ENCODE data around the gene SRRM2. TPM values are rescaled to one million over a fixed set of nuclear protein-coding genes. Genes with fewer than 3 reads are reported as not detected.

Gene SRRM2
- total RNA-seq, 1 donor from 2014 or later: 660 TPM

DNA sequence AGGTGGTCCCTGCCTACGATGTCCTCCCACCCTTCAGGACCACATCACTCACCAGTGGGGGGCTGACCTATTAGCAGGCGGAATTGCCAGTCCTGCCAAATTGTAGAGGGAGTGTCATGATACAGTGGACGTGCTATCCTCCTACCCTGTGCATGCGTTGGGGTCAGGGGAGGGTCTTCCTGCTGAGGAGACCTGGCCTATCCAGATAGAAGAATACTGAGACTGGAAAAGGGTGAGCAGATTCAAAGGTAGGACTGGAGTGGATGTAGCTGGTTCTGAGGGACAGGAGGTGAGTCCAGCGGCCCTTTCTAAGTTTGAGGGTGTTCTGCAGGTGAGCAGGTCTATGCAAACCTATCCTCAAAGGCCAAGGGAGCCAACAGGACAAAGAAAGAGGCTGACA is 53.8 kb downstream of the SRRM2 start:
- intact Hi-C loops (cut with DNase I): no loop called here
- DNase-seq: peak; percentile 40

DNA sequence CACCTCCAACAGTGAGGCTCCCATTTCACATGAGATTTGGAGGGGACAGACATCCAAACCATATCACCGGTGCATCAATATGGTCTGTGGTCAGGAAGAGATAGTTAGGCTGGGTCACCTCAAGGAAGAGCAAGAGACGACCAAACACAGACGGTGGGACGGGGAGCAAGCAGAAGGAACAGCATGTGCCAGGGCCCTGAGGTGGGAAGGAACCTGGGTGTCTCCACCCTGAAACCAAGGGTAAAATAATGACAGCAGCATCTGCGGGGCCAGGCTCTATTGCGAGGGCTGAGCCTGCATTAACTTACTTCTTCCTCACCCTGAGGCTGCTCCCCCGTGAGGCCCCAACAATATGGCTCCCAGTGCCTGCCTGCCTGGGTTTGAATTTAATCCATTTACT is 55.7 kb downstream of the SRRM2 start:
- intact Hi-C loops (cut with DNase I): no loop called here
- no peak for ATAC-seq
- TF ChIP-seq, protein P1, sequence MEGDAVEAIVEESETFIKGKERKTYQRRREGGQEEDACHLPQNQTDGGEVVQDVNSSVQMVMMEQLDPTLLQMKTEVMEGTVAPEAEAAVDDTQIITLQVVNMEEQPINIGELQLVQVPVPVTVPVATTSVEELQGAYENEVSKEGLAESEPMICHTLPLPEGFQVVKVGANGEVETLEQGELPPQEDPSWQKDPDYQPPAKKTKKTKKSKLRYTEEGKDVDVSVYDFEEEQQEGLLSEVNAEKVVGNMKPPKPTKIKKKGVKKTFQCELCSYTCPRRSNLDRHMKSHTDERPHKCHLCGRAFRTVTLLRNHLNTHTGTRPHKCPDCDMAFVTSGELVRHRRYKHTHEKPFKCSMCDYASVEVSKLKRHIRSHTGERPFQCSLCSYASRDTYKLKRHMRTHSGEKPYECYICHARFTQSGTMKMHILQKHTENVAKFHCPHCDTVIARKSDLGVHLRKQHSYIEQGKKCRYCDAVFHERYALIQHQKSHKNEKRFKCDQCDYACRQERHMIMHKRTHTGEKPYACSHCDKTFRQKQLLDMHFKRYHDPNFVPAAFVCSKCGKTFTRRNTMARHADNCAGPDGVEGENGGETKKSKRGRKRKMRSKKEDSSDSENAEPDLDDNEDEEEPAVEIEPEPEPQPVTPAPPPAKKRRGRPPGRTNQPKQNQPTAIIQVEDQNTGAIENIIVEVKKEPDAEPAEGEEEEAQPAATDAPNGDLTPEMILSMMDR (IDR thresholded peaks at IDR 0.05): no peak

More for the DNA sequence above, 53.8 kb downstream of the SRRM2 start:
- peaks cover 5% of the 10 kb centered on the region for H3K27me3 ChIP-seq
- no peaks in the 10 kb centered on the region for H3K36me3 ChIP-seq
- H3K4me3 ChIP-seq: no peak overlapping the region
- H3K4me1 ChIP-seq: no peaks in the 10 kb centered on the region
- TF ChIP-seq, protein P1 (IDR thresholded peaks at IDR 0.05): no peak
- ATAC-seq: no peak
- no peaks in the 10 kb centered on the region for H3K9me3 ChIP-seq
- no peak overlapping the region for H3K27ac ChIP-seq

DNA sequence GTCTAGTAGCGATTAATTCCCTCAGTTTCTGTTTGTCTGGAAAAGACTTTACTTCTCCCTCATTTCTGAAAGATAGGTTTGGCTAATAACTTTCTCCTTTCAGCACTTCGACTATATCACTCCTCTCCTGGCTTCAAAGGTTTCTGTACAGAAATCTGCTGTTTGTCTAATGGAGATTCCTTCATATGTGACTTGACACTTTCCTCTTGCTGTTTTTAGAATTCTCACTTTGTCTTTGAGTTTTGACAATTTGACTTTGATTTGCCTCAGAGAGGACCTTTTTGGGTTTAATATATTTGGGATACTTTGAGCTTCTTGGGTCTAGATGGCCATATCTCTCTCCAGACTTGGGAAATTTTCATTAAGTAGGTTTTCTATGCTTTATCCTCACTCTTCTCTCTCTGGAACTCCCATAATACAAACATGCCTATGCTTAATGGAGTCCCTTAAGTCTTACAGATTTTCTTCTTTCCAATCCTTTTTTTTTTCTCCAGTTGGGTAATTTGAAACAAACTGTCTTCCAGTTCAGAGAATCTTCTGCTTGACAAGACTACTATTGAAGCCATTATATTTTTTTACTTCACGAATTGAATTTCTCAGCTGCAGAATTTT is 56.8 kb downstream of the SRRM2 start:
- intact Hi-C loops (cut with DNase I): no loop called here
- Histone ChIP-seq H3K9me3 (no peaks in the 10 kb centered on the region), H3K4me1 (no peaks in the 10 kb centered on the region), H3K4me3 (no peak overlapping the region), H3K27me3 (peaks cover 13% of the 10 kb centered on the region), H3K27ac (no peak overlapping the region), H3K36me3 (no peaks in the 10 kb centered on the region)
- DNase-seq (no peak), ATAC-seq (no peak)
- TF ChIP-seq, protein P1 (IDR thresholded peaks at IDR 0.05): no peak

More for the DNA sequence above, 55.7 kb downstream of the SRRM2 start:
- no peaks in the 10 kb centered on the region for H3K4me1 ChIP-seq
- H3K27ac ChIP-seq: no peak overlapping the region
- peaks cover 6% of the 10 kb centered on the region for H3K27me3 ChIP-seq
- no peak overlapping the region for H3K4me3 ChIP-seq
- no peaks in the 10 kb centered on the region for H3K9me3 ChIP-seq
- DNase-seq: peak; percentile 16
- H3K36me3 ChIP-seq: no peaks in the 10 kb centered on the region

DNA sequence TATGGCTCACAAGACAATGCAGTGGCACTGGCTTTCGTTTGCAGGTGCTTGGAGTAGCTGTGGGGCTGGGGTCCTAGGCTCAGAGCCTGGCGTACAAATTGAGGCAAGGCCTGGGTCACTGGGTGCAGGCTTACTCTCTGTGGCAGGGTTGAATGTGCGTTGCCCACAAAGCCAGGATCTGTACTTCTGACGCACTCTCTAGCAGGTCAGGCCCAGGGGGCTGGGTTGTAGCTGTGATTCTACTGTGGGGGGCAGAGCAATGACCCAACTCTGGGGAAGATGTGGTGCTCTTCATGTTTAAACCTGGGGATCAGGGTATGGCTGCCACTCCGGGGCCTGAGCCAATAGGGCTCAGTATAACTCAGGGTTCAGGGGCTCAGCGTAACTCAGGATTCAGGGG is 58.2 kb downstream of the SRRM2 start:
- DNase-seq (peak; percentile 23), ATAC-seq (no peak)
- Histone ChIP-seq H3K4me1 (no peaks in the 10 kb centered on the region), H3K4me3 (no peak overlapping the region), H3K36me3 (no peaks in the 10 kb centered on the region), H3K9me3 (no peaks in the 10 kb centered on the region), H3K27ac (no peak overlapping the region), H3K27me3 (peaks cover 19% of the 10 kb centered on the region)
- TF ChIP-seq, protein P1 (IDR thresholded peaks at IDR 0.05): no peak
- intact Hi-C loops (cut with DNase I): no loop called here

DNA sequence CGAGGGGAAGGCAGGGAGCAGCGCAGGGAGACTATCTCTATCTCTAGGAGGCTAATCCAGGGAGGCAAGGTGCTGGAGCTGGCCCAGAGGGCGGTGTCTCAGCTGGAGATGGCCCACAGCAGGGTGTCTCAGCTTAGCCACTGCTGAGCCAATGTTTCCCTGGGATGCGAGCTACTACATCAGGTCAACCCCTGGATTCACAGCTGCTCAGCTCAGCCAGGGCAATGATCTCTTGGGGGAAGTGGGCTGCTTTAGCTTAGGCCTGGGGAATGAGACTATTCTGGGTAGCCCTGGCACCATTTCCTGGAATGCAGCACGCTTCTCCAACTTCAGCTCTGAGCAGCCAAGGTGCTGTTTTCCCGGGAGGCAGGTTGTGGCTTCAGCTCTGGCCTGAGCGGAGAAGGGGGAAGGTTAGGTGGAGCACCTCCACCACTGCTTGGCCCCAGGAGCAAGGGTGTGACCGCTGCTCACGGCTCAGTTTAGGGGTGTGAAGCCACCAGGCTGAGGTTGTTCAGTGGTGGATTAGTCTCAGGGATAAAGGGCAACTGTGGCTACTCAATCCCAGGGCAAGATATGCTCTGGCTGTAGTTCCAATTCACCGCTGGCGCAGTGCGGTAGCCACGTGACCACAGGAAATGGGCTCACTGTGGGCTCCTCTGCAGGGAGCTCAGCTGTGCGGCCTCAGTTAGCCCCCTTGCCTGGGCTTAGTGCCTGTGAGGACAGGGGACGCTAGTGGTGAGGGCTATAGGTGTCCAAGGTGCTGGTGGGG is 59.4 kb downstream of the SRRM2 start:
- H3K4me3 ChIP-seq: no peak overlapping the region
- no peak overlapping the region for H3K27ac ChIP-seq
- no peak for ATAC-seq
- intact Hi-C loops (cut with DNase I): no loop called here
- H3K4me1 ChIP-seq: no peaks in the 10 kb centered on the region
- no peaks in the 10 kb centered on the region for H3K36me3 ChIP-seq
- DNase-seq: peak; percentile 38
- peaks cover 19% of the 10 kb centered on the region for H3K27me3 ChIP-seq
- no peaks in the 10 kb centered on the region for H3K9me3 ChIP-seq
- TF ChIP-seq, protein P1 (IDR thresholded peaks at IDR 0.05): no peak

Measured in upper lobe of right lung (tissue), 1 donor.